BLaER1 treated with 17β-estradiol and CSF1 and Interleukin-3, amounts not matched to agents 10 nM and 100 nM (cell line): ENCODE results near the gene RNF17.

Source experiments
- H3K27ac ChIP-seq, 11 experiments: shearing (Covaris generic); formaldehyde crosslinking; 2 replicates each; pipeline ENCODE4 v1.8.1; 2022
- H3K27me3 ChIP-seq, 11 experiments: shearing (Covaris generic); formaldehyde crosslinking; 2 replicates each; pipeline ENCODE4 v1.8.1; 2022
- H3K36me3 ChIP-seq, 11 experiments: shearing (Covaris generic); formaldehyde crosslinking; 2 replicates each; pipeline ENCODE4 v1.8.1; 2022
- H3K4me1 ChIP-seq, 10 experiments: shearing (Covaris generic); formaldehyde crosslinking; 2 replicates each; pipeline ENCODE4 v1.8.1; 2022
- H3K4me2 ChIP-seq, 11 experiments: shearing (Covaris generic); formaldehyde crosslinking; 2 replicates each; pipeline ENCODE4 v1.8.1; 2022
- H3K4me3 ChIP-seq, 10 experiments: shearing (Covaris generic); formaldehyde crosslinking; 2 replicates each; pipeline ENCODE4 v1.8.1; 2022
- H3K9ac ChIP-seq, 11 experiments: shearing (Covaris generic); formaldehyde crosslinking; 2 replicates each; pipeline ENCODE4 v1.8.1; 2022
- H3K9me3 ChIP-seq, 11 experiments: shearing (Covaris generic); formaldehyde crosslinking; replicated peaks in 1 of 11; 2 replicates each; pipeline ENCODE4 v1.8.1; 2022
- H4K20me1 ChIP-seq, 11 experiments: shearing (Covaris generic); formaldehyde crosslinking; 2 replicates each; pipeline ENCODE4 v1.8.1; 2022
- Cebpa-rat ChIP-seq, 11 experiments: shearing (Covaris generic); IDR thresholded peaks; 2 replicates each; pipeline ENCODE4 v1.8.1; 2022

RNF17 gene

GRCh38 chr13:24863748-24864540 lies 100.0 kb downstream of the RNF17 start:
- Histone ChIP-seq H3K9ac (no peak overlapping the region), H3K9me3 (no peaks in the 10 kb centered on the region), H3K4me1 (no peaks in the 10 kb centered on the region; a peak in 1 of 20 replicates), H4K20me1 (no peaks in the 10 kb centered on the region), H3K36me3 (no peaks in the 10 kb centered on the region), H3K4me3 (no peak overlapping the region), H3K27me3 (no peaks in the 10 kb centered on the region), H3K4me2 (no peak overlapping the region), H3K27ac (no peak overlapping the region)
- TF ChIP-seq Cebpa-rat (IDR thresholded peaks at IDR 0.05): no peak

GRCh38 chr13:24864579-24864978 lies 100.6 kb downstream of the RNF17 start:
- no peak for TF ChIP-seq Cebpa-rat (IDR thresholded peaks at IDR 0.05)
- Histone ChIP-seq H3K9ac (no peak overlapping the region), H3K4me2 (no peak overlapping the region), H3K4me1 (peaks cover 0 to 5% (median 4%) of the 10 kb centered on the region in 10 experiments; a peak in 11 of 20 replicates), H4K20me1 (no peaks in the 10 kb centered on the region), H3K27ac (no peak overlapping the region), H3K9me3 (no peaks in the 10 kb centered on the region), H3K36me3 (no peaks in the 10 kb centered on the region), H3K4me3 (no peak overlapping the region), H3K27me3 (no peaks in the 10 kb centered on the region)

DNA sequence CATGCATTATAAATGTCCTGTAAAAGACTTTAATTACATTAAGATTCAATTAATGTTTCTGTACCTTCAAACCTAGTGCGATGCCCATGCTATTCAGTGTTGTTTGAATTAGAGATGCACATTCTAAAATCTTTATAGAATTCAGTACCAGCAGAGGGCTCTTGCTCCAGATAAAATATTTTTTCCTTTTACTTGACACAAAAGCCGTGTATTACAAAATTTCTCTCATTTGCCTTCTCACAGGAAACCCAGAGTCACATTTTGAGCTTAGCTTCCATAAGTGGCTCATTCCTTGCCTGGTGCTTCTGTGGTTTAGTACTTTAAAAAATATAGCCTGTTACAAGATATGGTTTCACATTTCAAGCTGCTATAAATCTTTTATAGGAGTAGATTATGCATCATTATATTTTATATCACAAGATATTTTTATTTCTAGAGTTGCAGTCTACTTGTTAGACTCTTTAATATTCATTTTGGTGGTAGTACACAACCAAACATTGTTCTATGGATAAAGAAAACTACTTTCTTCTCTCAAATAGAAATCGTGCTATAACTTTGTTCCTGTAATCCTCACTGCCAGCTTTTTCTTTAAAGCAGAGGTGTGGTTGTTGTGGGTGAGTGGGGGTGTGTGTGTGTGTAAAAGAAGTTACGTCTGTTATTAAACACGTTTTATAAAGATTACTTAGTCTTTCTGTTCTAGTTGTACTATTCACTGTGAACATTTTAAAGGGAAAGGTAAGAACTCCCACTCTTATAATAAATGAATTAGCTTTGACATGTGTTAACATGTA lies 101.4 kb downstream of the RNF17 start:
- H3K4me2 ChIP-seq: no peak overlapping the region
- no peak overlapping the region for H3K4me3 ChIP-seq
- no peaks in the 10 kb centered on the region for H4K20me1 ChIP-seq
- no peak overlapping the region for H3K9ac ChIP-seq
- no peak for TF ChIP-seq Cebpa-rat (IDR thresholded peaks at IDR 0.05)
- peaks cover 0 to 11% (median 8%) of the 10 kb centered on the region in 10 experiments; a peak in 11 of 20 replicates for H3K4me1 ChIP-seq
- H3K36me3 ChIP-seq: no peaks in the 10 kb centered on the region
- H3K9me3 ChIP-seq: no peaks in the 10 kb centered on the region
- H3K27me3 ChIP-seq: no peaks in the 10 kb centered on the region
- H3K27ac ChIP-seq: no peak overlapping the region

- H3K4me2 ChIP-seq: no peak overlapping the region
- H4K20me1 ChIP-seq: no peaks in the 10 kb centered on the region
- no peaks in the 10 kb centered on the region for H3K27me3 ChIP-seq
- no peaks in the 10 kb centered on the region for H3K9me3 ChIP-seq
- H3K27ac ChIP-seq: no peak overlapping the region
- no peak overlapping the region for H3K4me3 ChIP-seq
- TF ChIP-seq Cebpa-rat (IDR thresholded peaks at IDR 0.05): no peak
- no peak overlapping the region for H3K9ac ChIP-seq
- H3K36me3 ChIP-seq: no peaks in the 10 kb centered on the region
- H3K4me1 ChIP-seq: peaks cover 0 to 11% (median 8%) of the 10 kb centered on the region in 10 experiments; a peak in 11 of 20 replicates
Observed at GRCh38 chr13:24866488-24866887, 102.5 kb downstream of the RNF17 start.

- H4K20me1 ChIP-seq: no peaks in the 10 kb centered on the region
- peaks cover 0 to 11% (median 8%) of the 10 kb centered on the region in 10 experiments; a peak in 11 of 20 replicates for H3K4me1 ChIP-seq
- H3K4me3 ChIP-seq: no peak overlapping the region
- H3K4me2 ChIP-seq: peak overlapping the region in 2 of 11 experiments; percentile 26 to 34; a peak in 2 of 22 replicates
- no peaks in the 10 kb centered on the region for H3K27me3 ChIP-seq
- no peak for TF ChIP-seq Cebpa-rat (IDR thresholded peaks at IDR 0.05)
- no peak overlapping the region for H3K27ac ChIP-seq
- no peaks in the 10 kb centered on the region for H3K36me3 ChIP-seq
- no peak overlapping the region for H3K9ac ChIP-seq
- no peaks in the 10 kb centered on the region for H3K9me3 ChIP-seq
Observed at GRCh38 chr13:24868874-24869273, 104.9 kb downstream of the RNF17 start.

DNA sequence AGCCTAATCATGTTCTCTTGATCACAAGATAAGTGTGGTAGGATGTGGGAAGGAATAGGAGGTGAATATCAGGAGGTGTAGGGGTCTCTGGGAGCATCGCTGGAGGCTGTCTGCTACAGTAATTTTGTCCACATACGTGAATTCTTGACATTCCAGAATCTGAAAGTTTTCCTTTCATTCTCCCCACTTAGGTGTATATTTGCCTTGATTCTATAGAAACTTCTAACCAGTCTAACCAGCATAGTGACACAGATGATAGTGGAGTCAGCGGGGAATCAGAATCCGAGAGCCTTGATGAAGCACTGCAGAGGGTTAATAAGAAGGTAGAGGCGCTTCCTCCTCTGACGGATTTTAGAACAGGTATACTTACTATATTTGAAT lies 106.4 kb downstream of the RNF17 start:
- Histone ChIP-seq H4K20me1 (no peaks in the 10 kb centered on the region), H3K9ac (no peak overlapping the region), H3K4me3 (no peak overlapping the region), H3K27ac (no peak overlapping the region), H3K4me2 (0 out of 22 replicates have a peak overlapping the region, but pooled peaks of 1 of the 11 experiments have one; percentile 9), H3K4me1 (peaks cover 0 to 11% (median 8%) of the 10 kb centered on the region in 10 experiments; a peak in 11 of 20 replicates), H3K9me3 (no peaks in the 10 kb centered on the region), H3K27me3 (no peaks in the 10 kb centered on the region), H3K36me3 (no peaks in the 10 kb centered on the region)
- TF ChIP-seq Cebpa-rat (IDR thresholded peaks at IDR 0.05): no peak

GRCh38 chr13:24875566-24875965 lies 111.6 kb downstream of the RNF17 start:
- Histone ChIP-seq H3K27me3 (no peaks in the 10 kb centered on the region), H3K36me3 (0 out of 22 replicates have a peak, but pooled peaks cover 0 to 2% (median 0%) of the 10 kb centered on the region in 11 experiments), H3K4me1 (no peaks in the 10 kb centered on the region), H4K20me1 (no peaks in the 10 kb centered on the region), H3K9ac (no peak overlapping the region), H3K9me3 (no peaks in the 10 kb centered on the region), H3K4me2 (no peak overlapping the region), H3K27ac (no peak overlapping the region), H3K4me3 (no peak overlapping the region)
- TF ChIP-seq Cebpa-rat (IDR thresholded peaks at IDR 0.05): no peak

DNA sequence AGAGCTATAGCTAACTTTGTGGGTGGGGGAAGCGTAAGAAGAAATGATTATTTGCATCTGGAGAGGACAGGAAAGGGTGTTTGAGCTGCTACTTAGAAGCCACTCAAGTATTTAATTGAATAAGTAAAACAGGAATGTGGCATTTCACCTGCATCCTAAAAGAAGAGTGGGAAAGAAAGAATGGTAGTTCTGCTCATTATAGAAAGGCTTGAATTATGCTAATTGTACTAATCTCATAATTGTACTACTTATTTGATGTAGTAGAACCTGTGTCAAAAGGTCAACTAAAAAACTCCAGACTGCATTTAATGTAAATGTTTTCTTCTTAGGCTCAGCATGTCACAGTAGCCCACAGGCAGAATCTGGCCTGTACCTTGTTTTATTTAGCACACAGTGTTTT lies 113.6 kb downstream of the RNF17 start:
- Histone ChIP-seq H3K27me3 (no peaks in the 10 kb centered on the region), H3K36me3 (peaks cover 0 to 11% (median 4%) of the 10 kb centered on the region in 11 experiments; a peak in 13 of 22 replicates), H3K4me1 (no peaks in the 10 kb centered on the region), H3K9ac (no peak overlapping the region), H3K4me2 (no peak overlapping the region), H4K20me1 (no peaks in the 10 kb centered on the region), H3K27ac (no peak overlapping the region), H3K4me3 (no peak overlapping the region), H3K9me3 (no peaks in the 10 kb centered on the region)
- no peak for TF ChIP-seq Cebpa-rat (IDR thresholded peaks at IDR 0.05)

GRCh38 chr13:24878340-24878739 lies 114.4 kb downstream of the RNF17 start:
- Histone ChIP-seq H3K27ac (no peak overlapping the region), H3K36me3 (peaks cover 8 to 19% (median 12%) of the 10 kb centered on the region in 11 experiments; a peak in 18 of 22 replicates), H3K27me3 (no peaks in the 10 kb centered on the region), H3K9me3 (no peaks in the 10 kb centered on the region), H3K4me2 (no peak overlapping the region), H3K9ac (no peak overlapping the region), H3K4me3 (no peak overlapping the region), H4K20me1 (no peaks in the 10 kb centered on the region), H3K4me1 (no peaks in the 10 kb centered on the region)
- TF ChIP-seq Cebpa-rat (IDR thresholded peaks at IDR 0.05): no peak
